RWPE2 (cell line): ENCODE measurements around the gene DLX4.

Experiments used
- ATAC-seq: fragments of 200-7000 bp; cut with Tn5 transposase; 3 replicates; pipeline ENCODE4 v1.9.1; 2021; ENCODE audit warnings: low read depth
- DNase-seq: peaks from one replicate; pipeline ENCODE4 v3.0.0-alpha.2; 2020; ENCODE audit warnings: low spot score
- H3K27ac ChIP-seq: fragments of 450-650 bp; 2 replicates; pipeline ENCODE4 v1.5.1; 2017; ENCODE audit warnings: mild to moderate bottlenecking; ENCODE audit not compliant: poor library complexity, severe bottlenecking
- H3K27me3 ChIP-seq: fragments of 250-450 bp; sonication (Bioruptor Pico); 2 replicates; pipeline ENCODE4 v1.5.1; 2021; ENCODE audit warnings: mild to moderate bottlenecking, moderate library complexity; ENCODE audit not compliant: insufficient read depth, poor library complexity, severe bottlenecking
- H3K36me3 ChIP-seq: fragments of 250-450 bp; sonication (Bioruptor Pico); 2 replicates; pipeline ENCODE4 v1.5.1; 2020; ENCODE audit warnings: low read depth, mild to moderate bottlenecking, moderate library complexity
- H3K4me1 ChIP-seq: fragments of 250-450 bp; sonication (Bioruptor Pico); 2 replicates; pipeline ENCODE4 v1.5.1; 2021; ENCODE audit warnings: mild to moderate bottlenecking, moderate library complexity; ENCODE audit not compliant: insufficient read depth, poor library complexity, severe bottlenecking
- H3K4me3 ChIP-seq: fragments of 250-450 bp; sonication (Bioruptor Pico); 2 replicates; pipeline ENCODE4 v1.5.1; 2021; ENCODE audit warnings: mild to moderate bottlenecking, moderate library complexity; ENCODE audit not compliant: severe bottlenecking
- H3K9me3 ChIP-seq: fragments of 250-450 bp; sonication (Bioruptor Pico); 2 replicates; pipeline ENCODE4 v1.5.1; 2021; ENCODE audit warnings: mild to moderate bottlenecking, moderate library complexity; ENCODE audit not compliant: severe bottlenecking
- CTCF ChIP-seq: fragments of 450-650 bp; IDR thresholded peaks from one replicate; pipeline ENCODE4 v1.5.1; 2017; ENCODE audit warnings: mild to moderate bottlenecking, moderate library complexity; ENCODE audit not compliant: poor library complexity, severe bottlenecking

Gene DLX4

GRCh38 chr17:49976163-49976827 is 7.3 kb downstream of the DLX4 start:
- DNase-seq, result no peak

DNA sequence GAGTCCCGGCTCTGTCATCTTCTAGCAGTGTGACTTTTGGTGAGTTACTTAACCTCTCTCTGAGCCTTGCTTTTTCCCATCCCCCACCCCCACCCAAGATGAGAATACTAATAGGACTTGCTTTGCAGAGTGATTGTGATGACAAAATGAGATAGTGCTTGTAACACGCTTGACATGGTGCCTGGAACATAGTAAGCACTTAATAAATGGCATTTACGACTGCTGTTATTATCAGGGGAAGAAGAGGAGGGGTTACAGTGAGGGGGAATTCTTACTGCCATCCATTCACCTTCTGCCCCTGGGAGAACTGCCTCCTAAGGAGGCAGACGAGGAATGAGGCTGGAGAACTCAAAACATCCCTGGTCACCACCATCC is 7.8 kb downstream of the DLX4 start:
- peaks cover 14% of the 10 kb centered on the region for H3K27me3 ChIP-seq
- no peak overlapping the region for H3K27ac ChIP-seq
- H3K36me3 ChIP-seq, result no peaks in the 10 kb centered on the region
- no peaks in the 10 kb centered on the region for H3K9me3 ChIP-seq
- DNase-seq, result no peak
- no peak overlapping the region for H3K4me3 ChIP-seq
- no peak for TF ChIP-seq CTCF
- H3K4me1 ChIP-seq, result peaks cover 28% of the 10 kb centered on the region
- no peak for ATAC-seq

More at GRCh38 chr17:49976163-49976827, 7.3 kb downstream of the DLX4 start:
- ATAC-seq, result no peak
- Histone ChIP-seq H3K4me1 (peaks cover 28% of the 10 kb centered on the region), H3K27me3 (peaks cover 19% of the 10 kb centered on the region), H3K4me3 (no peak overlapping the region), H3K36me3 (no peaks in the 10 kb centered on the region), H3K27ac (no peak overlapping the region), H3K9me3 (no peaks in the 10 kb centered on the region)
- no peak for TF ChIP-seq CTCF

GRCh38 chr17:49977463-49978389 is 8.7 kb downstream of the DLX4 start:
- Histone ChIP-seq H3K36me3 (no peaks in the 10 kb centered on the region), H3K4me3 (no peak overlapping the region), H3K4me1 (peaks cover 28% of the 10 kb centered on the region), H3K27ac (peak overlapping the region; percentile 27), H3K27me3 (peaks cover 5% of the 10 kb centered on the region), H3K9me3 (no peaks in the 10 kb centered on the region)
- DNase-seq, result no peak
- ATAC-seq, result no peak
- no peak for TF ChIP-seq CTCF

DNA sequence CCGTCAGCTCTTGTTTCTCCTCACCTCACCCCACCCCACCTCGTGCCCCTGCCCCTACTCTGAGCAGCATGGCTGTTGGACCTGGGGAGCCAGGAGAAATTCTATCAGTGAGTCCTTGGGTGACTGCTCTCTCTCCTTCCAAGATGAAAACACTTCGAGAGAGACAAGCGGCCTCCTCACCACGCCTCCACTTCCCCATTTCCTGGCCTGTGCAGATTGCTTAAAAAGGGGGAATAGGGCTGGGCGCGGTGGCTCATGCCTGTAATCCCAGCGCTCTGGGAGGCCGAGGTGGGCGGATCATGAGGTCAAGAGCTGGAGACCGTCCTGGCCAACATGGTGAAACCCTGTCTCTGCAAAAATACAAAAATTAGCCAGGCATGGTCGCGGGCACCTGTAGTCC is 9.5 kb downstream of the DLX4 start:
- no peak overlapping the region for H3K4me3 ChIP-seq
- no peak for ATAC-seq
- no peak for TF ChIP-seq CTCF
- DNase-seq, result no peak
- H3K36me3 ChIP-seq, result no peaks in the 10 kb centered on the region
- peaks cover 28% of the 10 kb centered on the region for H3K4me1 ChIP-seq
- H3K27ac ChIP-seq, result peak overlapping the region; percentile 27
- peaks cover 5% of the 10 kb centered on the region for H3K27me3 ChIP-seq
- H3K9me3 ChIP-seq, result no peaks in the 10 kb centered on the region
